Measurements from ENCODE around the gene CCDC112.

The CCDC112 gene

GRCh38 chr5:115325296-115325959 lies 29.0 kb upstream of the CCDC112 start:
- Histone ChIP-seq H3K4me3 (replicated peaks; ENCODE audit: insufficient read depth, low read length) (no peak overlapping the region), H3K27me3 (ENCODE audit: insufficient read depth, poor library complexity, severe bottlenecking) (no peaks in the 10 kb centered on the region), H3K27ac (replicated peaks) (no peak overlapping the region)
- no peak for DNase-seq (ENCODE audit: low read depth in 1 of 2, low spot score in 1 of 2)
- TF ChIP-seq GABPA (IDR thresholded peaks at IDR 0.05; ENCODE audit: low read depth), result no peak

GRCh38 chr5:115324021-115324420 lies 27.6 kb upstream of the CCDC112 start:
- Histone ChIP-seq H3K27me3 (ENCODE audit: insufficient read depth, poor library complexity, severe bottlenecking) (no peaks in the 10 kb centered on the region), H3K4me3 (replicated peaks; ENCODE audit: insufficient read depth, low read length) (no peak overlapping the region), H3K27ac (replicated peaks) (no peak overlapping the region)
- TF ChIP-seq SPI1 (IDR thresholded peaks at IDR 0.05; ENCODE audit: borderline replicate concordance, low read depth) (no peak), GABPA (IDR thresholded peaks at IDR 0.05; ENCODE audit: low read depth) (no peak), POLR2AphosphoS5 (IDR thresholded peaks at IDR 0.05; ENCODE audit: low read depth) (no peak)
- no peak for DNase-seq (ENCODE audit: low read depth in 1 of 2, low spot score in 1 of 2)

GRCh38 chr5:115322729-115323128 lies 26.3 kb upstream of the CCDC112 start:
- no peak for TF ChIP-seq GABPA (IDR thresholded peaks at IDR 0.05; ENCODE audit: low read depth)
- TF ChIP-seq, protein P1, sequence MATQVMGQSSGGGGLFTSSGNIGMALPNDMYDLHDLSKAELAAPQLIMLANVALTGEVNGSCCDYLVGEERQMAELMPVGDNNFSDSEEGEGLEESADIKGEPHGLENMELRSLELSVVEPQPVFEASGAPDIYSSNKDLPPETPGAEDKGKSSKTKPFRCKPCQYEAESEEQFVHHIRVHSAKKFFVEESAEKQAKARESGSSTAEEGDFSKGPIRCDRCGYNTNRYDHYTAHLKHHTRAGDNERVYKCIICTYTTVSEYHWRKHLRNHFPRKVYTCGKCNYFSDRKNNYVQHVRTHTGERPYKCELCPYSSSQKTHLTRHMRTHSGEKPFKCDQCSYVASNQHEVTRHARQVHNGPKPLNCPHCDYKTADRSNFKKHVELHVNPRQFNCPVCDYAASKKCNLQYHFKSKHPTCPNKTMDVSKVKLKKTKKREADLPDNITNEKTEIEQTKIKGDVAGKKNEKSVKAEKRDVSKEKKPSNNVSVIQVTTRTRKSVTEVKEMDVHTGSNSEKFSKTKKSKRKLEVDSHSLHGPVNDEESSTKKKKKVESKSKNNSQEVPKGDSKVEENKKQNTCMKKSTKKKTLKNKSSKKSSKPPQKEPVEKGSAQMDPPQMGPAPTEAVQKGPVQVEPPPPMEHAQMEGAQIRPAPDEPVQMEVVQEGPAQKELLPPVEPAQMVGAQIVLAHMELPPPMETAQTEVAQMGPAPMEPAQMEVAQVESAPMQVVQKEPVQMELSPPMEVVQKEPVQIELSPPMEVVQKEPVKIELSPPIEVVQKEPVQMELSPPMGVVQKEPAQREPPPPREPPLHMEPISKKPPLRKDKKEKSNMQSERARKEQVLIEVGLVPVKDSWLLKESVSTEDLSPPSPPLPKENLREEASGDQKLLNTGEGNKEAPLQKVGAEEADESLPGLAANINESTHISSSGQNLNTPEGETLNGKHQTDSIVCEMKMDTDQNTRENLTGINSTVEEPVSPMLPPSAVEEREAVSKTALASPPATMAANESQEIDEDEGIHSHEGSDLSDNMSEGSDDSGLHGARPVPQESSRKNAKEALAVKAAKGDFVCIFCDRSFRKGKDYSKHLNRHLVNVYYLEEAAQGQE (IDR thresholded peaks at IDR 0.05; ENCODE audit: insufficient replicate concordance, low read depth), result no peak
- no peak for TF ChIP-seq POLR2AphosphoS5 (IDR thresholded peaks at IDR 0.05; ENCODE audit: low read depth)
- TF ChIP-seq SPI1 (IDR thresholded peaks at IDR 0.05; ENCODE audit: borderline replicate concordance, low read depth), result no peak
- TF ChIP-seq, protein P2, sequence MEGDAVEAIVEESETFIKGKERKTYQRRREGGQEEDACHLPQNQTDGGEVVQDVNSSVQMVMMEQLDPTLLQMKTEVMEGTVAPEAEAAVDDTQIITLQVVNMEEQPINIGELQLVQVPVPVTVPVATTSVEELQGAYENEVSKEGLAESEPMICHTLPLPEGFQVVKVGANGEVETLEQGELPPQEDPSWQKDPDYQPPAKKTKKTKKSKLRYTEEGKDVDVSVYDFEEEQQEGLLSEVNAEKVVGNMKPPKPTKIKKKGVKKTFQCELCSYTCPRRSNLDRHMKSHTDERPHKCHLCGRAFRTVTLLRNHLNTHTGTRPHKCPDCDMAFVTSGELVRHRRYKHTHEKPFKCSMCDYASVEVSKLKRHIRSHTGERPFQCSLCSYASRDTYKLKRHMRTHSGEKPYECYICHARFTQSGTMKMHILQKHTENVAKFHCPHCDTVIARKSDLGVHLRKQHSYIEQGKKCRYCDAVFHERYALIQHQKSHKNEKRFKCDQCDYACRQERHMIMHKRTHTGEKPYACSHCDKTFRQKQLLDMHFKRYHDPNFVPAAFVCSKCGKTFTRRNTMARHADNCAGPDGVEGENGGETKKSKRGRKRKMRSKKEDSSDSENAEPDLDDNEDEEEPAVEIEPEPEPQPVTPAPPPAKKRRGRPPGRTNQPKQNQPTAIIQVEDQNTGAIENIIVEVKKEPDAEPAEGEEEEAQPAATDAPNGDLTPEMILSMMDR (IDR thresholded peaks at IDR 0.05; ENCODE audit: insufficient read depth, low read length), result no peak
- no peak for DNase-seq (ENCODE audit: low read depth in 1 of 2, low spot score in 1 of 2)
- H3K27me3 ChIP-seq (ENCODE audit: insufficient read depth, poor library complexity, severe bottlenecking), result no peaks in the 10 kb centered on the region

GRCh38 chr5:115321309-115321708 lies 24.9 kb upstream of the CCDC112 start:
- no peaks in the 10 kb centered on the region for H3K27me3 ChIP-seq (ENCODE audit: insufficient read depth, poor library complexity, severe bottlenecking)
- DNase-seq (ENCODE audit: low read depth in 1 of 2, low spot score in 1 of 2), result no peak
- no peak overlapping the region for H3K4me3 ChIP-seq (replicated peaks; ENCODE audit: insufficient read depth, low read length)
- no peak overlapping the region for H3K27ac ChIP-seq (replicated peaks)
- TF ChIP-seq SPI1 (IDR thresholded peaks at IDR 0.05; ENCODE audit: borderline replicate concordance, low read depth) (no peak), GABPA (IDR thresholded peaks at IDR 0.05; ENCODE audit: low read depth) (no peak), POLR2AphosphoS5 (IDR thresholded peaks at IDR 0.05; ENCODE audit: low read depth) (no peak)
- TF ChIP-seq, protein P2 (IDR thresholded peaks at IDR 0.05; ENCODE audit: insufficient read depth, low read length), result no peak
- TF ChIP-seq, protein P1 (IDR thresholded peaks at IDR 0.05; ENCODE audit: insufficient replicate concordance, low read depth), result no peak

More at GRCh38 chr5:115322729-115323128, 26.3 kb upstream of the CCDC112 start:
- Histone ChIP-seq H3K27ac (replicated peaks) (no peak overlapping the region), H3K4me3 (replicated peaks; ENCODE audit: insufficient read depth, low read length) (no peak overlapping the region)

DNA sequence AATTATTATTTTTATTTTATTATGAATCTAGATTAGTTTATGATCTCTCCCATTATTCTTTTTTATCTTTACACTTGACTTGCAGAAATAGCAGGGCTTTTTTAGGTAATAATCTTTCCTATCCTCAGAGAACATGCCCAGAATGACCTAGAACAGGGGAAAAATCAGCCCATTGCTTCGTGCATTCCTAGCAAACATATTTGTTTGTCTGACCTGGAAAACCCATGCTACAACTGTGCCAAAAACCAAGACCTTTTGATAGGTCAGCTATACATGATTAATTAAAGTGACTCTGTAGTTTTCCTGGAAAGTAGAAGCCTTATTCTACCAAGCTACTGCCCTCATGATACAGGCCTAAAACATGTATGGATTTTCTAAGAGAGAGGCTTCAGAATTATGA lies 24.1 kb upstream of the CCDC112 start:
- TF ChIP-seq POLR2AphosphoS5 (IDR thresholded peaks at IDR 0.05; ENCODE audit: low read depth) (no peak), GABPA (IDR thresholded peaks at IDR 0.05; ENCODE audit: low read depth) (no peak)
- TF ChIP-seq, protein P2 (IDR thresholded peaks at IDR 0.05; ENCODE audit: insufficient read depth, low read length), result no peak
- no peaks in the 10 kb centered on the region for H3K27me3 ChIP-seq (ENCODE audit: insufficient read depth, poor library complexity, severe bottlenecking)
- H3K27ac ChIP-seq (replicated peaks), result no peak overlapping the region
- no peak for DNase-seq (ENCODE audit: low read depth in 1 of 2, low spot score in 1 of 2)
- no peak overlapping the region for H3K4me3 ChIP-seq (replicated peaks; ENCODE audit: insufficient read depth, low read length)
